CD8-positive, alpha-beta memory T cell (primary cell): ENCODE measurements around the gene TRIM44. TPM values are rescaled to one million over a fixed set of nuclear protein-coding genes. Genes with fewer than 3 reads are reported as not detected.
"Not testable (repeated sequence)": the region's sequence is repeated elsewhere in the genome, so short reads cannot be mapped to it uniquely, and the experiment has no call there.

Experiments
- CTCF ChIA-PET: fragments of 350-600 bp; sonication (Branson Sonifier 250); formaldehyde crosslinking; loops from one replicate; lab custom pipeline; 2021; ENCODE audit warnings: antibody characterized with exemption; lab: Charles Lee
- POLR2A ChIA-PET: fragments of 350-600 bp; sonication (Branson Sonifier 250); formaldehyde crosslinking; loops from one replicate; lab custom pipeline; 2021; ENCODE audit warnings: antibody characterized with exemption; lab: Charles Lee
- DNase-seq, 5 donors: peaks; one replicate each; pipeline versions ENCODE4 v3.0.0 to v3.0.0-alpha.2; 2020 to 2022; ENCODE audit warnings: mixed read lengths in 1 of 5
- H3K27ac ChIP-seq: one replicate; pipeline ENCODE4 v1.7.0; 2013; ENCODE audit warnings: low read depth, mild to moderate bottlenecking, low read length, moderate library complexity
- H3K27me3 ChIP-seq: 2 replicates; pipeline ENCODE4 v1.7.0; 2013; ENCODE audit warnings: low read length, mild to moderate bottlenecking; ENCODE audit not compliant: insufficient read depth, poor library complexity, severe bottlenecking
- H3K36me3 ChIP-seq: 2 replicates; pipeline ENCODE4 v1.7.0; 2013; ENCODE audit warnings: mild to moderate bottlenecking, low read length, moderate library complexity; ENCODE audit not compliant: insufficient read depth
- H3K4me1 ChIP-seq: 2 replicates; pipeline ENCODE4 v1.7.0; 2013; ENCODE audit warnings: mild to moderate bottlenecking, low read length, moderate library complexity; ENCODE audit not compliant: insufficient read depth
- H3K4me3 ChIP-seq: 2 replicates; pipeline ENCODE4 v1.7.0; 2013; ENCODE audit warnings: mild to moderate bottlenecking, low read length
- H3K9me3 ChIP-seq: 2 replicates; pipeline ENCODE4 v1.7.0; 2013; ENCODE audit warnings: mild to moderate bottlenecking, low read length
- H3K27ac Mint-ChIP-seq, 8 donors: one replicate each; pipeline ENCODE4 v1.8.0; 2020 to 2021; ENCODE audit warnings: mixed read lengths in 8 of 8, mild to moderate bottlenecking in 6 of 8, inconsistent platforms in 3 of 8, moderate library complexity in 3 of 8
- H3K27me3 Mint-ChIP-seq, 2 donors: one replicate each; pipeline ENCODE4 v1.8.0; 2020 to 2021; ENCODE audit warnings: mixed read lengths in 2 of 2, mild to moderate bottlenecking in 1 of 2, moderate library complexity in 1 of 2
- H3K36me3 Mint-ChIP-seq, 3 donors: one replicate each; pipeline ENCODE4 v1.8.0; 2020 to 2021; ENCODE audit warnings: mixed read lengths in 3 of 3, inconsistent platforms in 1 of 3, mild to moderate bottlenecking in 1 of 3
- H3K4me1 Mint-ChIP-seq, 3 donors: one replicate each; pipeline ENCODE4 v1.8.0; 2020 to 2021; ENCODE audit warnings: mixed read lengths in 3 of 3, inconsistent platforms in 1 of 3, mild to moderate bottlenecking in 1 of 3
- H3K4me3 Mint-ChIP-seq, 7 donors: one replicate each; pipeline ENCODE4 v1.8.0; 2020 to 2021; ENCODE audit warnings: mixed read lengths in 7 of 7, mild to moderate bottlenecking in 6 of 7, moderate library complexity in 4 of 7, inconsistent platforms in 2 of 7
- H3K9me3 Mint-ChIP-seq, 5 donors: one replicate each; pipeline ENCODE4 v1.8.0; 2020 to 2022; ENCODE audit warnings: mixed read lengths in 5 of 5, mild to moderate bottlenecking in 3 of 5, moderate library complexity in 2 of 5, inconsistent platforms in 1 of 5
- polyA plus RNA-seq: library from polyadenylated mRNA; unstranded; fragments of 300-500 nt; fragmentation: Illumina TruSeq; gene quantifications from one replicate; pipeline ENCODE4 v1.2.3, GENCODE V29; 2021
- total RNA-seq, 2 experiments: library from RNA; stranded (reverse); gene quantifications; one replicate each; pipeline ENCODE4 v1.2.3, GENCODE V29; 2021

TRIM44 gene
- total and polyA plus RNA-seq, 3 experiments from 2014 or later, result 36.8 to 40.4 (median 40.4) TPM

DNA sequence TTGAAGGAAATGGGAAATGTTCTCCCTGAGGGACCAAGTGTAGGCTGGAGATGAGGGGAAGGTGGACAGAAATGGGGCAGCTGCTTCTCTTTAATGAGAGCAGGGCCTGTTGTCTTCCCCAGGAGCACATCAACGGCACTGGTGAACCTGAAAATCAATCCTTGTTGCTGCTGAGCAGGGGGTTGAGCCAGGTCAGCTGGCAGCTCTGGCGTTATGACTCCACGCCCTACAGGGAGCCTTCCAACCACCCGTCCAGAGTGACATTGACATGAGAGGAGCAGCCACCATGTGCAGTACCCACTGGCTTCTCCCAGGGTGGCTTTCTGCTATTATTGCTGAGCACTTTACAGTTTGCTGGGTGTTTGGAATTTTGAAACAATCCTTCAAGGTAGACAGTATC, 164.4 kb downstream of the TRIM44 start:
- H3K27ac ChIP-seq, result no peak overlapping the region
- CTCF ChIA-PET, result no interaction called here
- peaks cover 3% of the 10 kb centered on the region for H3K4me1 ChIP-seq
- Mint-ChIP-seq H3K4me1 (peaks cover 4 to 7% (median 6%) of the 10 kb centered on the region in 3 donors), H3K27ac (no peak overlapping the region), H3K36me3 (no peaks in the 10 kb centered on the region), H3K27me3 (peaks cover 11 to 12% of the 10 kb centered on the region in 2 donors), H3K4me3 (no peak overlapping the region), H3K9me3 (no peaks in the 10 kb centered on the region)
- POLR2A ChIA-PET, result no interaction called here
- no peak for DNase-seq
- no peaks in the 10 kb centered on the region for H3K9me3 ChIP-seq
- no peak overlapping the region for H3K4me3 ChIP-seq
- H3K27me3 ChIP-seq, result no peaks in the 10 kb centered on the region
- H3K36me3 ChIP-seq, result no peaks in the 10 kb centered on the region

DNA sequence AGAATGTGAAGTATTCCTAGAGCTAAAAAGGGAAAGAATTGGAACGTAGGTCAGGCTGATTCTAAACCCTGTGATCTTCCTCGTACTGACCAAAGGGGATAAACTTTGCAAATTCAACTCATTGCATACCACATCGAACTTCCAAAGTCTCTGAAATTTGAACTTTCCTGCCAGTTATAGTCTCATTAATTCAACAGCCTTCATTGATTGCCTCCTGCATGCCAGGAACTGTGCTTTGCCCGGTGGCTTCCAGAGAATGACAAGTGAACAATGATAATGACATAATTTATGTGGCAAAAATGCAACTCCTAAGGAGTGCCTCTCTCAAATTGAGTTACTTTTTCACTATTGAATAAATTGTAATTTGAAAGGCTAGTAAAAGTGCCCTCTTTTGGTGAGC, 173.6 kb downstream of the TRIM44 start:
- Histone ChIP-seq H3K4me3 (no peak overlapping the region), H3K4me1 (no peaks in the 10 kb centered on the region), H3K27me3 (peaks cover 4% of the 10 kb centered on the region), H3K27ac (no peak overlapping the region), H3K36me3 (no peaks in the 10 kb centered on the region), H3K9me3 (no peaks in the 10 kb centered on the region)
- H3K4me1 Mint-ChIP-seq, result no peaks in the 10 kb centered on the region
- H3K9me3 Mint-ChIP-seq, result peaks cover 0 to 3% (median 0%) of the 10 kb centered on the region in 5 donors
- CTCF ChIA-PET, result interaction anchor here (1.3 kb wide), 1 partner anchor 14 kb away, joined by 4 read pairs; no protein-coding TSS in a partner anchor
- H3K27me3 Mint-ChIP-seq, result peaks cover 17 to 29% of the 10 kb centered on the region in 2 donors
- H3K27ac Mint-ChIP-seq, result no peak overlapping the region
- no peak for DNase-seq
- H3K36me3 Mint-ChIP-seq, result no peaks in the 10 kb centered on the region
- POLR2A ChIA-PET, result no interaction called here
- H3K4me3 Mint-ChIP-seq, result no peak overlapping the region

DNA sequence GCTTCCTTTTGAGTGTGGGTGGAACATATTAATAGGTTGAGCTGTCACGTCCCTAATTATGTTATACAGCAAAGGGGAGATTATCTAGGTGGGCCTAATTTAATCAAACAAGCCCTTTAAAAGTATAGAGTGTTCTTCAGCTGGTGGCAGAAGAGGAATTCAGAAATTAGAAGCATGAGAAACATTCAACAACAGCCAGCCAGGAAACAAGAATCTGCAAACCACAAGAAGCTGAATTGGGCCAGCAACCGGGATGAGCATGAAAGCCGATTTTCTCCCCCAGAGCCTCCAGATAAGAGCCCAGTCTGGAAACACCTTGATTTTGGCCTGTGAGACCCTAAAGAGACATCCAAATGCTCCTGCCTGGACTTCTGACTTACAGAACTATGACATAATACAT, 175.5 kb downstream of the TRIM44 start:
- CTCF ChIA-PET, result interaction anchor here (2.0 kb wide), 1 partner anchor 17 kb away, joined by 5 read pairs; no protein-coding TSS in a partner anchor

DNA sequence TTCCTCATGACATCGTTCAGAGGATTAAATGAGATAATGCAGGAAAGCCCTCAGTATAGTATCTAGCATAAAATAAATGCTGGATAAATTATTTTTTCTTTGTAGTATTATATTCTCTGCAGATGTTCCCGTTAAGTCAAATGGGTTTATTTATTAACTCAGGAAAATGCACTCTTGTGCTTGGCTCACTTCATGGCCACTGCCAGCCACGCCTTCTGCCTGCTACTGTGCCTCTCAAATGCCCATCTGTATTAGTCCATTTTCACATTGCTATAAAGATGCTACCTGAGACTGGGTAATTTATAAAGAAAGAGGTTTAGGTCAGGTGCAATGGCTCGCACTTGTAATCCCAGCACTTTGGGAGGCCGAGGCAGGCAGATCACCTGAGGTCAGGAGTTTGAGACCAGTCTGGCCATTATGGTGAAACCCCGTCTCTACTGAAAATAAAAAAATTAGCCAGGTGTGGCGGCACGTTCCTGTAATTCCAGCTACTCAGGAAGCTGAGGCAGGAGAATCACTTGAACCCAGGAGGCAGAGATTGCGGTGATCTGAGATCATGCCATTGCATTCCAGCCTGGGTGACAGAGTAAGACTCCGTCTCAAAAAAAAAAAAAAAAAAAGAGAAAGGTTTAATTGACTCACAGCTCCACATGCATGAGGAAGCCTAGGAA, 176.3 kb downstream of the TRIM44 start:
- DNase-seq, H3K36me3 Mint-ChIP-seq, H3K4me1 Mint-ChIP-seq, H3K27ac ChIP-seq, H3K4me3 Mint-ChIP-seq, H3K36me3 ChIP-seq, H3K27me3 ChIP-seq, H3K9me3 ChIP-seq, POLR2A ChIA-PET, H3K4me1 ChIP-seq, H3K9me3 Mint-ChIP-seq, H3K27ac Mint-ChIP-seq, H3K4me3 ChIP-seq: not testable (repeated sequence)
- peaks cover 19 to 38% of the 10 kb centered on the region in 2 donors for H3K27me3 Mint-ChIP-seq
- CTCF ChIA-PET, result interaction anchor here (2.0 kb wide), 1 partner anchor 17 kb away, joined by 5 read pairs; no protein-coding TSS in a partner anchor

More for the DNA sequence above, 175.5 kb downstream of the TRIM44 start:
- Mint-ChIP-seq H3K9me3 (peaks cover 0 to 3% (median 0%) of the 10 kb centered on the region in 5 donors), H3K36me3 (no peaks in the 10 kb centered on the region), H3K4me1 (no peaks in the 10 kb centered on the region), H3K27me3 (peaks cover 17 to 38% of the 10 kb centered on the region in 2 donors), H3K4me3 (no peak overlapping the region), H3K27ac (no peak overlapping the region)
- POLR2A ChIA-PET, result no interaction called here
- Histone ChIP-seq H3K36me3 (no peaks in the 10 kb centered on the region), H3K27me3 (peaks cover 4% of the 10 kb centered on the region), H3K27ac (no peak overlapping the region), H3K4me3 (no peak overlapping the region), H3K4me1 (no peaks in the 10 kb centered on the region), H3K9me3 (no peaks in the 10 kb centered on the region)
- DNase-seq, result no peak

DNA sequence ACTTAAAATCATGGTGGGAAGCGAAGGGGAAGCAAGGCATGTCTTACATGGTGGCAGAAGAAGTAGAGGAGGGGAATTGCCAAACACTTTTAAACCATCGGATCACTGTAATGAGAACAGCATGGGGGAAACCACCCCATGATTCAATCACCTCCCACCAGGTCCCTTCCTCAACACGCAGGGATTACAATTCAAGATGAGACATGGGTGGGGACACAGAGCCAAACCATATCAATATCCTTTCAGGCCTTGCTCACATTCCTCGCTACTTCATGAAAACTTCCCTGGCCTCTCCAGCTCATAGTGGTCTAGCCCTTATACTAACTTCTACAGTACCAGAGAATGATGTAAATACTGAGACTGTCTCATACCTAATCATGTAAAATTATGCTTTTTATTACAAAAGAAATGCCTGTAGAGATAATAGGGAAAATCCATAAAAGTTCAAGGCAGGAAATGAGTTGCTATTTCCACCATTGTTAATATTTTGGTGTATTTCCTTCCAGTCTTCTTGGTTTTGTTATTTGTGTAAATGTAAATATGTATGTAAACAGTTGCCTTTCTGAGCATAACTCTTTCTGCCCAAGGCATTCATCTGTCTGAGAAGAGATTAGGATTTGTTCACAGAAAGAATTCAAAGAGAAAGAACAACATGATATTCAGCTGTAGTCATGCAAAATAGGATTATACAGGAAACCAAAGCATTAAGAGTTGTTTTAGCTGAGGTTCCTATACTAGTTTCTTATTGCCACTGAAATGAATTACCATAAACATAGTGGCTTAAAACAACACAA, 177.0 kb downstream of the TRIM44 start:
- H3K27me3 Mint-ChIP-seq, result peaks cover 19 to 38% of the 10 kb centered on the region in 2 donors
- Histone ChIP-seq H3K27me3 (peaks cover 4% of the 10 kb centered on the region), H3K36me3 (no peaks in the 10 kb centered on the region), H3K4me3 (no peak overlapping the region), H3K27ac (no peak overlapping the region), H3K4me1 (no peaks in the 10 kb centered on the region), H3K9me3 (no peaks in the 10 kb centered on the region)
- H3K9me3 Mint-ChIP-seq, result peaks cover 0 to 3% (median 0%) of the 10 kb centered on the region in 5 donors
- ChIA-PET CTCF (no interaction called here), POLR2A (no interaction called here)
- no peak for DNase-seq
- no peaks in the 10 kb centered on the region for H3K4me1 Mint-ChIP-seq
- H3K27ac Mint-ChIP-seq, result peak overlapping the region in 1 of 8 donors; percentile 10
- H3K36me3 Mint-ChIP-seq, result no peaks in the 10 kb centered on the region
- no peak overlapping the region for H3K4me3 Mint-ChIP-seq

DNA sequence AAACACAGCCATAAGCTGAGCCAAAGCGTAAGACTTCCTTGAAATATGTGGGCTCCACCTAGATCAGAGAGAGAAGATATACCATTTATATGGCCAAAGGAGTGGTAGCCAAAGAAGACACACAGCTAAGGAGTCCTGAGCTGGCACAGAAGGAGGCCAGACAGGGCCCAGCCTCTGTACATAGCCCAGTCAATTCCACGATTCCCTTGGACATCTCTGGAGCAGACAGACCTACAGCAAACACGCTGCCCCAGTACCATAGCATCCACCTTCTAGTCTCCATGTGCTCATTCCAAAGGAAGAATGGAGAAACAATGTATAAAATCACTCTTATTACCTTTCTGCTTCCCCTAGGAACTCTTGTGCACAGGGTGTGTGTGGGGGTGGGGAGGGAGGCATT, 179.2 kb downstream of the TRIM44 start:
- ChIA-PET POLR2A (no interaction called here), CTCF (no interaction called here)
- Histone ChIP-seq H3K4me1 (no peaks in the 10 kb centered on the region), H3K4me3 (no peak overlapping the region), H3K36me3 (no peaks in the 10 kb centered on the region), H3K27ac (no peak overlapping the region), H3K9me3 (no peaks in the 10 kb centered on the region), H3K27me3 (peaks cover 4% of the 10 kb centered on the region)
- Mint-ChIP-seq H3K27ac (no peak overlapping the region), H3K27me3 (peaks cover 15 to 42% of the 10 kb centered on the region in 2 donors), H3K4me1 (no peaks in the 10 kb centered on the region), H3K36me3 (no peaks in the 10 kb centered on the region), H3K9me3 (peaks cover 0 to 3% (median 0%) of the 10 kb centered on the region in 5 donors), H3K4me3 (no peak overlapping the region)
- DNase-seq, result no peak

DNA sequence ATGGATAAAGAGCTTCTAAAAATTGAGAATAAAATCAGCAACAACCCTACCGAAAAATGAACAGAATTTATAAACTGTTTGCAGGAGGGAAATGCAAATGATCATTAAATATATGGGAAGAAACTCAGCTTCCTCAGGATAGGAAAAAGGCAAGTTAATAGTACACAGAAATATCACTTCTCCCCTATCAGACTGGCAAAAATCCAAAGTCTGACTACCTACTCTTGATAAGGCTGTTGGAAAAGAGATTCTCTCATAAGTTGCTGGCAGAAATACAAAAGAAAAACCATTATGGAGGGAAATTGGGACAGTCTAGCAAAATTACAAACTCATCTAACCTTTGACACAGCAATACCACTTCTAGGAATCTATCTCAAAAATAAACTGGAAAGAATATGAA, 180.4 kb downstream of the TRIM44 start:
- H3K27ac Mint-ChIP-seq, result peak overlapping the region in 1 of 8 donors; percentile 32
- Histone ChIP-seq H3K9me3 (no peaks in the 10 kb centered on the region), H3K27ac (no peak overlapping the region), H3K36me3 (no peaks in the 10 kb centered on the region), H3K4me3 (no peak overlapping the region), H3K27me3 (peaks cover 10% of the 10 kb centered on the region), H3K4me1 (no peaks in the 10 kb centered on the region)
- H3K4me1 Mint-ChIP-seq, result no peaks in the 10 kb centered on the region
- CTCF ChIA-PET, result interaction anchor here (1.0 kb wide), 1 partner anchor 21 kb away, joined by 4 read pairs; no protein-coding TSS in a partner anchor
- peaks cover 0 to 3% (median 0%) of the 10 kb centered on the region in 5 donors for H3K9me3 Mint-ChIP-seq
- no peak overlapping the region for H3K4me3 Mint-ChIP-seq
- POLR2A ChIA-PET, result no interaction called here
- no peaks in the 10 kb centered on the region for H3K36me3 Mint-ChIP-seq
- H3K27me3 Mint-ChIP-seq, result peaks cover 8 to 35% of the 10 kb centered on the region in 2 donors
- DNase-seq, result no peak

DNA sequence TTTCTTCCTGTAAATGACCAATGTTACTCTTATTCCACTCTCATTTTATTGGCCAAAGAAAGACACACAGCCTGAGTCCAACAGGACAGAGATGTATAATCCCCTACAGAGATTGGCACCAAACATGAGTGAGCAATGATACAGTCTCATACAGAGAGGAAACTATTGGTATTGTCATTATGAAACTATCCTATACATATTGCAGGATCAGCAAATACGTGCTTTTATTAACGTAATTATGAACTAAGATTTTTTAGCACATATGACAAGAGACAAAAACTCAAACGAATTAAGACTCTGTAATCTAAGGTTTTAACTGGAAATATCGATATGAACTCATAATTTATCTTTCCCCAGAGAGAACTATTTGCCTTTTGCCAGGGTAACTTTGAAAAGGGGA, 182.0 kb downstream of the TRIM44 start:
- H3K9me3 ChIP-seq, result no peaks in the 10 kb centered on the region
- H3K27me3 ChIP-seq, result peaks cover 7% of the 10 kb centered on the region
- no peak overlapping the region for H3K4me3 Mint-ChIP-seq
- peaks cover 0 to 3% (median 0%) of the 10 kb centered on the region in 5 donors for H3K9me3 Mint-ChIP-seq
- no peak overlapping the region for H3K27ac Mint-ChIP-seq
- CTCF ChIA-PET, result no interaction called here
- H3K4me3 ChIP-seq, result no peak overlapping the region
- no peaks in the 10 kb centered on the region for H3K36me3 ChIP-seq
- H3K4me1 ChIP-seq, result no peaks in the 10 kb centered on the region
- H3K27ac ChIP-seq, result no peak overlapping the region
- POLR2A ChIA-PET, result no interaction called here
- H3K27me3 Mint-ChIP-seq, result peaks cover 6 to 26% of the 10 kb centered on the region in 2 donors
- DNase-seq, result no peak
- H3K4me1 Mint-ChIP-seq, result no peaks in the 10 kb centered on the region
- no peaks in the 10 kb centered on the region for H3K36me3 Mint-ChIP-seq
